Amniotic epithelial cell (primary cell): ENCODE measurements around the gene TMEM158.

Experiments used
- DNase-seq: peaks from one replicate; pipeline ENCODE4 v3.0.0-alpha.2; 2010; ENCODE audit warnings: low read depth

Gene TMEM158

GRCh38 chr3:45232521-45232920, 6.4 kb upstream of the TMEM158 start:
- DNase-seq = no peak

DNA sequence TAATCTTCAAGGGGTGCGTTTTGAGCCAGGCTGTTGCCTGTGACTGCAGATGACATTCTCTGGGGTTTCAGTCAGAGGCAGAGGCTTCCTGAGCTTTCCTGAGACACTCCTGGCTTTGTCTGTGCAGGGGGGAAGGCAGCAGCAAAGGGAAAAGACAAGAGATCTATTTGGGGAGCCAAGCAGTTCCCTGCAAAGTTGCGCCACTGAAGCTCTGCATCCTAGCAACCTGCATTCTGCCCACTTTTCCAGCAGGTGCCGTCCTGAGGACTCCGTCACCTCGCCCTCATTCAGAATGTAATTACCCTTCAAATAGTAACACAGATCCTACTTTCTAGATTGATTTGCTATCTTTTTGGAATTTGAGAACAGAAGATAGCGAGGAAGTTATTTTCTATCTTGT, 1.9 kb upstream of the TMEM158 start:
- no peak for DNase-seq

DNA sequence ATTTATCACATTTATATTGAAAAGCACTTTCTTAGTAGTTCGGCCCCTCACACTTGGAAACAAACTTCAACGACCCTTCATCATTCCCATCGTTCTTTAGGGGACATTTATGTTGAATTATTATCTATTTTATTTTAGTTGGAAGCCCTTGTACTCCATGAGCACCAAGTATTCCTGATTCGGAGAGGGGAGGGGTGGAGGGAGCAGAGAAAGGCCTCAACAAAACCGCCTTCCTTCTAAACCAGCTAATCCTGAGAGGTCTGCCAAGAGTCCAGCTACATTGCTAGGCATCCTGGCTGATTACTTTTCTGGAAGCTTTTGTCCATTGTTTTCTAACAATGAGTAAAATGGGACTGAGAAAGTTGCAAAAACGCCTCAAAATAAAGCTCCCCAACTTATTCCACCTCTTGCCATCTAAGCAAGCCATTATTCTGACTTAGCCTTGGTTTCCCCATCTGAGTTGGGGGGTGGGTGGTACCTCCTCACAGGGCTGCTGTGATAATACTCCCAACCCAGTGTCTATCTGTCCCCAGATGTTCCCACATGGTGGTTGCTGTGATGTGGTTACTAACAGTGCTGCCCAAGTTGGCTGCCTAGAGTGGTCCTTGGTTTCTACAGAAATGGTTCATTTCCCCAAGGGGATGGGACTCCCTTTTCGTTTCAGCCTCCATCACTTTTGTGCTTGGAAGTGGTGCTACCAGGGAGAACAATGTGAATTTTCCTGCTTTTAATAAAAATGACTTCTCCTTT, 1.2 kb upstream of the TMEM158 start:
- no peak for DNase-seq

DNA sequence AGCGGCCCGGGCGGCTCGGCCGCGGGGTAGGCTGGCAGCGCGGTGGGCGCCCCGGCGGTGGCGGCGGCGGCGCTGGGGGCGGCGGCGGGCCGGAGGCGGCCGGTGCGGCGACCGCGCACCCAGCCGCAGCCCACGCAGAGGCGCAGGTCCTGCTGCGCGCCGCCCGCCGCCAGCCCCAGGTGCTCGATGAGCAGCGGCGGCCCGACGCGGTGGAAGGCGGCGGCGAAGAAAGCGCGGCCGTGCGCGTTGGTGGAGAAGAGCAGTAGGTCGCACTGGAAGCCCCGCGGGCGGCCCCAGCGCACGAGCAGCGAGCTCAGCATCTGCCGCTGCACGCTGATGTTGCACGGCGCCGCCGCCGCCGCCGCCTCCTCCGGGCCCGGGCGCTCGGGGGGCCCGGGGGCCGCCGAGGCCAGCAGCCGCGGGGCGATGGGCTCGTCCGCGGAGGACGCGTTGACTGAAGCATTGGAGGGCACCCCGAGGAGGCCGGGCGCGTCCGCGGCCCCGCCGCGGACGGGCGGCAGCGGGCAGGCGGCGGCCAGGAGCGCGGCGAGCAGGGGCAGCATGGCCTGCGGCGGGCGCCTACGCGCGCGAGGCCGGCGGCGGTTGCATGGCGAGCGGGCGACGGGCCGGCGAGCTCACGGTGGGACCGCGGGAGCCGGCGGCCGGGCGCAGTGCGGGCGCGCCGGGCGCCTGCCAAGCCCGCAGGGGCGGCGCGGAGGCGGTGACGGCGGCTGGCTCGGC, 452 bp downstream of the TMEM158 start:
- DNase-seq = no peak

DNA sequence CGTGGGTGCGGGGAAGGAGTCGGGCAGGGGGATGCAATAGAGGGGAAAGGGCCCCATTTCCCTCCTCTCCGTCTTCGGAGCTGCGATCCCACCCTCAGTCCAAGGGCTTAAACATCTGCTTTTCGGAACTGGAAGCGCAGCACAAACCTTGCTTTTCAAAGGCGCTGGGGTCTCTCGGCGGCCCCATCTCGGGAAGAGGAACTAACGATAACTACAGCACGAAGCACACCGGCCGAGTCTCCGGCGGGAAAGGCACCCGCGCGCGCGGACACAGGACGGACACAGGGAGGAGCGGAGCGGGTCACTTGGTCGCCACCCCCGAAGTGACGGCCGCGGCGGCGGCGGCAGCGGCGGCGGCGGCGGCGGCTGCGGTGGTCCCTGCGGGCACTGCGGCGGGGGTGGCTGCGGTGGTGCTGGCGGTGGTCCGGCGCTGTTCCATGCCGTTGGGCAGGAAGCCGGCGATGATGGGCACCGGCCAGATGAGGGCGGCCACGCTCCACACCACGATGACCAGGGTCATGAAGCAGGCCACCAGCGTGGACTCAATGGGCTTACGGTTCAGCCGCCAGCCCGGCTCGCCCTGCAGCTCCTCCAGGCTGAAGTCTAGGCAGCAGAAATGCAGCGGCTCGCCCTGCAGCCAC, 1.1 kb downstream of the TMEM158 start:
- DNase-seq = peak; percentile 57

DNA sequence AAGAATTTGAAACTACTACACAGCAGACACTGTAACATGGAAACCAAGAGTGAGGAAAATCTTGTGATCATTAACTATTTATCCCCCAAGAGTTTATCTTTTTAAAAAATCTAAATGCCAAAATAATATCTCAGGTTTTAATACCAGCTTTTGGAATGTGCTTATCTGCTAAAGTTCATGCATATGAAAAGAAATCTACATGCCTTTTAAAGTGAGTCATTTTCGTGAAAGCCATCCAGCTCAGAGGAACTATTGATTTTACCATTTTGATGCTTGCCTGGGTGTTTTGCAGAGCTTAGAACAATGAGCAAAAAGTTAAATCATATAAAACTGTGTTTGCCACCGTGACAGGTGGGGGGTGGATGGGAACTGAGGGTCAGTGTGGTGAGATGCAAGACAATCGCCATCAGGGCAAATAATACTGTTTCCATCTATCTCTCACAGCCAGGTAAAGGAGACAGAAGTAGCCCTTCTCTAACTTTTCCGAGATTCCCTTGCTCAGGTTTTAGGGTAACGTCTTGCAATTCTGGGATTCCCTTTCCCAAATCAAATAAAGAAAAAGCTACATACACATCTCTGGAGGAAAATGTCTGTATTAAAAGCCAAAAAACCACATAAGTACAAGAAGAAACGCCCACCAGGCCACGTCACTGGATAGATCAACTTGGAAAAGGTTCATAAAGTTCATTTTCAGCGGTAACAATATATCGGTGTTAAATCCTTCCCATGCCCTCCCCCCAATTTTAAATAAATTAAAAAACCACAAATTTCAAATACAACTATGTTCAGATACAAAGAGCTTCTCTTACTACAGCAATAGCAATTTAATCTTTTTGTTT, 2.0 kb downstream of the TMEM158 start:
- DNase-seq = no peak

DNA sequence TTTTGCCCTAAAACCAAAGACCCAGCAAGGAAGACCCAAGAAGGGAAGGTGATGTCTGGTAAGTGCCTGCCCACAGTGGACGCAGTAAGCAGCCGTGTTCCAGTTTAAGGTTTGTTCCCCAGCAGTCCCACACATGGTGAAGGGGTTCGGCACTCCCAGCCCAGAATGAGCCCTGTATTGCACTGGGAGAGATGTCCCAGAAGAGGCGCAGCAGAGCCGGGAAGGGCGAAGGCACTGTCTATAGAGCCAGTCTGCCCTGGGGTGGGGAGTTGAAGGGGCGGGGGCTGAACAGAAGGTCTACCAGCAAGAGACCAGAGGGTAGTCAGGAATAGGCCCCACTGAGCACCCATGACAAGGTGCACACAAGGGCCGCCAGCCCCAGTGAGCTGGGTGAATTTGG, 6.4 kb downstream of the TMEM158 start:
- no peak for DNase-seq

- peak; percentile 57 for DNase-seq
Observed at GRCh38 chr3:45218578-45219390, 7.3 kb downstream of the TMEM158 start.

DNA sequence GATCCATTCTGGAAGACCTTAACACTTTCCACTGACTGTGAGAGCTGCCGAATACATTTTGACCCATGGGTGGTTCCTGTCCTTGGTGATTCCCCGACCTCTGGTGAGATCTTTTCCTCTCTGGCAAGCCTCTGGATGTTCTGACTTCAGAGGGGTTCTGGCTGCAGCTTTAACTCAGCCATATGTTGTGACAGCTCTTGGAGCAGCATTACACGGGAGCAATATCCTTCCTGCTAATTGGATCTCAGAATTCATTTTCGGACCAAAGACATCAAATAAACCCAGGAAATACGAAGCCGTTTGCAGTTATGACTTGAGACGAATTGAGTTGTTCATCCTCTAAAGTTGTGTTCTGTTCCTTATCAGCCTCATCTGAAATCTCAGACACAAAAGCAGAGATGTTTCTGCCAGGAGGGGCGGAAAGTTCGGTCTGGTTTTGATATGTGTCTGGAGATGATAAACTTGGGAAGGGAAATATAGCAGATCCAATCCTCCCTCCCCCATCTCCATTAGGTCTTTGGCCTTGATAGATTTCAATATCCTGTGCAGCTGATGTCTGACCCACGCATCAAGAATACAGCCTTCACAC, 10.0 kb downstream of the TMEM158 start:
- DNase-seq = no peak

DNA sequence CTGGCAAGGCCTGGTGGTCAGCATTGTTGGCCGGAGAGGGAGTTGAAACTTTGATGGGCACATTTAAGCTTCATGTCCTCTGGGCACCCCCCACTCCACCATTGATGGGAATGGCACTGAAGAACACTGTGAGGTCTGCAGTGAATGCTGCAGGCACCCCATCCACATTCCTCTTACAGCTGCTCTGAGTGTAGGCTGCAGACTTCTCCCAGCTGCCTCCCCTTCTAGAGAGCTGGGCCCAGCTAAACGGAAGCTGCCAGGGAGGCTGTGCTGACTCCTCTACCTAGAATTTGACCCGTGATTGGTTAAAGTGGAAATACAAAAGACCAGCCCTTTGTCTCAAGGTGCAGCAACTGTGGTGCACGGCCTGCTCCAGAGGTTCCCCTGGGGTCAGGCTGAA, 10.6 kb downstream of the TMEM158 start:
- DNase-seq = no peak

DNA sequence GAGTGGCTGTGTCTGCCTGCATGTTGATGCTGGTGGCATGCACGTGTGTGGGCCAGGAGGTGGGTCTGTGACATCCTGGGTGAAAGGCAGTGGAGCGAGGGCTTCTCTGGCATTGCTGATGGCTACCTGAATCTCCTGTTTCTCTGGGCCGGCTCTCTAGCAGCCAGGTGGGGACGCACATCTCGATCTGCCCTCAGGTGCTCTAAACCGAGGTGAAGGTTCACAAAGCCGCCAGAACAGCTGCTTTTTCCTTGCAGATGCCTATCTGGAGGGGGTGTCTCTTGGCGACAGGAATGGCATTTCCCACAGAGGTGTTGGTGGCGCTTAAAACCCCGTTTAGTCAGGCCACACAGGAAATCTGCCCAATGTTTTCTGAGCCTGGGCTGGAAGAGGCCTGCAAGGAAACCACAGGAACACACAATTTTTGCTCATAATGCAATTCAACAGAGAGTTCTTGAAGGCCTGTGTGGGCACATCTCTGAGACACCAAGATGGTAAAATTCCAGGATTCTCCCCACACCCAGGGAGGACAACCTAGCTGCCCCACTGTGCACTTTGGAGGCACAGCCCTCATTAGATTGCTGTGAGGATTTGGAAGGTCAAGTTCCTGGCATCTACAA, 11.9 kb downstream of the TMEM158 start:
- DNase-seq = no peak

GRCh38 chr3:45212095-45212468, 14.0 kb downstream of the TMEM158 start:
- no peak for DNase-seq

GRCh38 chr3:45211466-45212094, 14.5 kb downstream of the TMEM158 start:
- DNase-seq = no peak

DNA sequence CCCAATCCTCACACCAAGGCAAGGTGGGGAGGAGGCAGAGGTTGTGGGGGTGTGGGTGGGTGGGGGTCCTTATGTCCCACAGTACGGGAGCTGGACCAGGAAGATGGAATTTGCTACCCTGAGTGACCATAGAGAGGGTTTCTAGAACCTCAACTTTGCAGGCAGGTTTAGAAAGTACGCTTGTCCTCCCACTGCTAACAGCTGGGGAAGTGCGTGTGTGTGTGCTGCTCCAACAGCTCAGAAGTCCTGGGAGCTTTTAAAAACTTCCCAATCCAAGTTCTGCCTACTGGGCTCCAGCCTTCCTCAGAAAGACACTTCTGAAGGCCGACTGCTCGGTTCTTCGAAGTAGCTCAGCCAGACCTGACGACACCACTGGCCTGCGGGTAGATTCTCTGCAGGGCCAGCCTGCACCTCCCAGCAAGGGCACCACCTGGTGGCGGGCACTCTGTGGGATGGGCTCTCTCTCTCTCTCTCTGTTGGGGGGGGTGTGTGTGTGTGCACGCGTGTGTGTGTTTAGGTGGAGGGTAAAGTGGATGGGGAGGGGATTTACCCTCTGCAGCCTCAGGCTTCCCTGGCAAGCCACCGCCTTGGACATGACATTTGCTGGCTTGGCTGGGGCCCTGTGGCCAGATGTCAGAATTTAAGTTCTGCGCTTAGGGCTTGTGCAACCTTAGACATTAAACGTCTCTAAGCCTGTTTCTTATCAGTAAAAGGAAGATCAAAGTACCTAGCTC, 15.6 kb downstream of the TMEM158 start:
- DNase-seq = peak; percentile 80

- DNase-seq = no peak
Observed at GRCh38 chr3:45209526-45209925, 16.6 kb downstream of the TMEM158 start.

- no peak for DNase-seq
Observed at GRCh38 chr3:45208586-45208985, 17.5 kb downstream of the TMEM158 start.

DNA sequence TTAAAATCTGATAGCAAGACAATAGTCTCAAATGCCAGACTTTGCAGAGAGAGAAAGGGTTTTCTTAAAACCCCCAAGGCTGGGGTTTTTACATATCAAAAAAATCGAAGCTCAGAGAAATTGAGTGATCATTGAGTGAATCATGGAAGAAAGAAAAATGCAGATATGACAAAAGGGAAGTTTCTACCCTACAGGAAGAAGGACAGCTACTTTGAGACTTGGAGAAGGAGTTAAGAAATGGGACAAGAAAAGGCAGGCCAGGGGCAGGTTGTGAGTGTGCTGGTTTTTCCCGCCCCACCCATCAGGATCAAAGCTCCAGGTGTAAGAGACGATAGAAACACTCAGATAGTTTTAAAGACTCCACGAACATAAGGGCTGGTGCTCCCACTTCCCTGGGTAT, 18.6 kb downstream of the TMEM158 start:
- DNase-seq = no peak

DNA sequence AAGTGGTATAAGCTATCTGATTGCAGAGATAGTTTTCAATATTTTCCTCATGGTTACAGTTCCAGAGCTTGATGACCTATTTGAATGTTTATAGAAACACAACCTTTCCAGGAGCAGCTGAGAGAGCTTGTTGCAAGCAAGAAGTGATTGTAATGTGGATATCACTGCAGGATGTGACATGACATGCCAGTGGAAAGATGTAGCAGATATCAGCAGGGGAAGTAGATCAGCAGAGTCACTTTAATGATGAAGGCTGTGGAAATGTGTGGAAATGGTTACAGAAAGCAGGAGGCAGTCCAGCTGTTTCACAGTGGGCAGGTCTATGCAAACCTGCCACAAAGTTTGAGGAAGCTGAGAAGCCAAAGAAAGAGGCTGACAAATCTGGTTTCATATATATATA, 21.0 kb downstream of the TMEM158 start:
- no peak for DNase-seq

DNA sequence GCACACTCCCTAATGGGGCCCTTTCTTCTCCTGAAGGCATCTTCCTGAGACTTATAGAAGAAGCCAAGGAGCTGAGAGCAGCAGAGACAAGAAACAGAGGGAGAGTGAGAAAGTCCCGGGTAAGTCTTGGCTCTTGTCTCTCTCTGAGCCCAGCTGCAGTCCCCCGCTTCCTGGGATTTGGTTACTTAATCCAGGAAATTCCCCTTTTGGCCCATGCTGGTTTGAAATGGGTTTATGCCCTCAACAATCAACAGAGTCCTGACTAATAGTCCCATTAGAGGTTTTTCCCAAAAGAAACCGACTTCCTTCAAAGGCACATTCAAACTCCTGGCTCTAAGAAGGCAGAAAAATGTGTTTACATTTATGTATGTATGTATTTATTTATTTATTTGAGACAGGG, 22.0 kb downstream of the TMEM158 start:
- peak; percentile 78 for DNase-seq
